ENCODE data around the gene SFXN1. TPM values are rescaled to one million over a fixed set of nuclear protein-coding genes. Genes with fewer than 3 reads are reported as not detected.
"Not testable (repeated sequence)": the region's sequence is repeated elsewhere in the genome, so short reads cannot be mapped to it uniquely, and the experiment has no call there.

The SFXN1 gene
- total and polyA plus RNA-seq, 12 donors: 10.1 to 142 (median 57.6) TPM

DNA sequence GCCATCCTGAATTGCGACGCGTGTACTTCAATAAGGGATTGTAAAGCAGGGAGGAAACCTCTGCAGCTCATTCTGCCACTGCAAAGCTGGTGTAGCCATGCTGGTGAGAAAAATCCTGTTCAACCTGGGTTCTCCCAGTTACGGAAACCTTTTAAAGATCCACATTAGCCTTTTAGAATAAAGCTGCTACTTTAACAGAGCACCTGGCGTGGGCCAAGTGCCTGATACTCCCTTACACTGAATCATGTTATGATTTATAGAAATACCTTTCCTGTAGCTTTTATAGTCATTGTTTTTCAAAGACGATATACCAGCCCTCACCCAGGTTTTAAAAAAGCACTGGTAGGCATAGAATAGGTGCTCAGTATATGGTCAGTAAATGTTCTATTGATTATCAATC lies 48.3 kb downstream of the SFXN1 start:
- peaks cover 0 to 32% of the 10 kb centered on the region in 2 donors for H3K36me3 ChIP-seq (replicated peaks in 1 of 2)
- H3K27ac ChIP-seq: no peak overlapping the region
- H3K9me3 ChIP-seq (replicated peaks in 1 of 3): no peaks in the 10 kb centered on the region
- H3K4me3 ChIP-seq: no peak overlapping the region
- intact Hi-C loops (cut with DNase I): no loop called here
- DNase-seq: no peak
- WGBS, 4 donors: 91 to 96% (median 94%) methylated on average over 6 of the region's 6 CpGs
- TF ChIP-seq POLR2A (IDR thresholded peaks at IDR 0.05): no peak
- TF ChIP-seq, protein P1, sequence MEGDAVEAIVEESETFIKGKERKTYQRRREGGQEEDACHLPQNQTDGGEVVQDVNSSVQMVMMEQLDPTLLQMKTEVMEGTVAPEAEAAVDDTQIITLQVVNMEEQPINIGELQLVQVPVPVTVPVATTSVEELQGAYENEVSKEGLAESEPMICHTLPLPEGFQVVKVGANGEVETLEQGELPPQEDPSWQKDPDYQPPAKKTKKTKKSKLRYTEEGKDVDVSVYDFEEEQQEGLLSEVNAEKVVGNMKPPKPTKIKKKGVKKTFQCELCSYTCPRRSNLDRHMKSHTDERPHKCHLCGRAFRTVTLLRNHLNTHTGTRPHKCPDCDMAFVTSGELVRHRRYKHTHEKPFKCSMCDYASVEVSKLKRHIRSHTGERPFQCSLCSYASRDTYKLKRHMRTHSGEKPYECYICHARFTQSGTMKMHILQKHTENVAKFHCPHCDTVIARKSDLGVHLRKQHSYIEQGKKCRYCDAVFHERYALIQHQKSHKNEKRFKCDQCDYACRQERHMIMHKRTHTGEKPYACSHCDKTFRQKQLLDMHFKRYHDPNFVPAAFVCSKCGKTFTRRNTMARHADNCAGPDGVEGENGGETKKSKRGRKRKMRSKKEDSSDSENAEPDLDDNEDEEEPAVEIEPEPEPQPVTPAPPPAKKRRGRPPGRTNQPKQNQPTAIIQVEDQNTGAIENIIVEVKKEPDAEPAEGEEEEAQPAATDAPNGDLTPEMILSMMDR (IDR thresholded peaks at IDR 0.05): no peak
- no peaks in the 10 kb centered on the region for H3K4me1 ChIP-seq (replicated peaks in 1 of 2)
- H3K27me3 ChIP-seq: no peaks in the 10 kb centered on the region

GRCh38 chr5:175531361-175531760 lies 53.0 kb downstream of the SFXN1 start:
- TF ChIP-seq POLR2A (IDR thresholded peaks at IDR 0.05): no peak
- TF ChIP-seq, protein P1 (IDR thresholded peaks at IDR 0.05): no peak

DNA sequence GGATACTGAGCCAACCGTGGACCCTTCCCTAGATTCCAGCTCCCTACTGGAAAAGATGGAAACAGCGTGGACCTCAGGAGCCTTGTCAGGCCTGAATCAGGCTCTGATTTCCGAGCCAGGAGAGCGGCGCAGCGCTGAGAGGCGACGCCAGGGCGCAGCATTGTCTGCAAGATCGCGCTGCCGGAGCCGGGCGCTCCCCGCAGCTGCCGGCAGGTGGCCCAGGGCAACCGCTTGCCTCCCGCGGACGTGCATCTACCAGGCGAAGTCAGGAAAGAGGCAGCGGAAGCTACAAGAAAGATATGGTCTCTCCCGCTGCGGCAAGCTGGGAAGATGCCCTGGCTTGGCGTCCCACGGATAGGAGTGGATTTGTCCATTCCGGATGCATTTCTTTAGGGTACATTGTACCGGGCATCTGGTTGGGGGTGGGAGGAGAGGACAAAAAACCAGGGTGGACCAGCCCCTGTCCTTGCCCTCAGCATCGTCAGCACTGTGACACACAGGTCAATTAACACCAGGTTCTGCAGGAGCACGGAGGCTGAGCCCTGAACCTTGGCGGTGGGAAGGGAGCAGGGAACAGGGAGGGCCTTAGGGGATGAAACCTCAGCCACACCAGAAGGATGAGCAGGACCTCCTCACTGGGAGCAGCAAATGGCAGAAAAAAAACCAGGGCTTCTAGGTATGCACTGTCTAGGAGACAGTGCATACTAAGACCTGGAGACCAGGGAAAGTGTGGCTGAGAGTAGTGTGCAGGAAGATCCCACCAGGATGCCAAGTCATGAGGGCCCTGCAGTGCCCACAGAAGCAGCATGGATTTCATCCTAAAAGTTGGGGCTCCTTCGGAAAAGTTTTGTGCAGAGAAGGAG lies 55.9 kb downstream of the SFXN1 start:
- H3K4me1 ChIP-seq (replicated peaks in 1 of 2): no peaks in the 10 kb centered on the region

More at GRCh38 chr5:175531361-175531760, 53.0 kb downstream of the SFXN1 start:
- H3K36me3 ChIP-seq (replicated peaks in 1 of 2): peaks cover 0 to 13% of the 10 kb centered on the region in 2 donors
- intact Hi-C loops (cut with DNase I): loop anchor here in 1 of 2 donors (5.0 kb wide), 1 partner anchor 186 kb away; no protein-coding TSS in a partner anchor
- no peaks in the 10 kb centered on the region for H3K27me3 ChIP-seq
- WGBS, 4 donors: 58 to 72% (median 65%) methylated on average over 2 of the region's 2 CpGs
- H3K4me1 ChIP-seq (replicated peaks in 1 of 2): no peaks in the 10 kb centered on the region
- H3K27ac ChIP-seq: no peak overlapping the region
- no peak overlapping the region for H3K4me3 ChIP-seq
- H3K9me3 ChIP-seq (replicated peaks in 1 of 3): no peaks in the 10 kb centered on the region
- no peak for DNase-seq

DNA sequence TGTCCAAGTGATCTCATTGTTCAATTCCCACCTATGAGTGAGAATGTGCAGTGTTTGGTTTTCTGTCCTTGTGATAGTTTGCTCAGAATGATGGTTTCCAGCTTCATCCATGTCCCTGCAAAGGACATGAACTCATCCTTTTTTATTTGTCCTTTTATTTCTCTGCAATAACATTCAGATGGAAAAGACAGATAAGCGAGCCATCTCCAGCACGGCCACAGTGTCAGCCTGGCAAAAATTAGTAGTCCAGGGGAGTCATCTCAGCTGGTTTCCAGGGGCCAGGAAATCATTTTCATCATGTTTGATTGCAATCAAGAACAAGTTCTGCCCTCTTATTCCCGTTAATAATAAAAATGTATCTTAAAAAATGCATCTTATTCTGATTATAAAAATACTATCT lies 57.0 kb downstream of the SFXN1 start:
- intact Hi-C loops (cut with DNase I): loop anchor here in 1 of 2 donors (2.0 kb wide), 1 partner anchor 183 kb away; no protein-coding TSS in a partner anchor
- not testable (repeated sequence) for H3K4me3 ChIP-seq; H3K36me3 ChIP-seq (replicated peaks in 1 of 2); H3K27me3 ChIP-seq; H3K4me1 ChIP-seq (replicated peaks in 1 of 2); H3K27ac ChIP-seq; DNase-seq; H3K9me3 ChIP-seq (replicated peaks in 1 of 3)
- WGBS, 4 donors: 57 to 64% (median 60%) methylated on average over 3 of the region's 3 CpGs

More for the DNA sequence above, 55.9 kb downstream of the SFXN1 start:
- H3K9me3 ChIP-seq (replicated peaks in 1 of 3): no peaks in the 10 kb centered on the region
- no peaks in the 10 kb centered on the region for H3K36me3 ChIP-seq (replicated peaks in 1 of 2)
- DNase-seq: peak; percentile 73 to 92 (median 78)
- intact Hi-C loops (cut with DNase I): loop anchor here (2.0 to 5.0 kb wide), 2 partner anchors 183 to 184 kb away; no protein-coding TSS in a partner anchor
- H3K4me3 ChIP-seq: no peak overlapping the region
- H3K27ac ChIP-seq: no peak overlapping the region
- peaks cover 4% of the 10 kb centered on the region for H3K27me3 ChIP-seq
- 4 to 11% (median 6%) methylated on average over 14 to 32 of the region's 32 CpGs for WGBS, 4 donors
- TF ChIP-seq POLR2A (IDR thresholded peaks at IDR 0.05): no peak
- TF ChIP-seq, protein P1 (IDR thresholded peaks at IDR 0.05): peak; percentile 90 to 99 (median 98)

All from adrenal gland (tissue), 12 donors.